ENCODE measurements around the gene PHF21A. TPM values are rescaled to one million over a fixed set of nuclear protein-coding genes. Genes with fewer than 3 reads are reported as not detected.

PHF21A gene
- total RNA-seq, 1 donor from 2014 or later = 71.1 TPM

GRCh38 chr11:45933846-45934579 lies 187.2 kb downstream of the PHF21A start:
- no peak for TF ChIP-seq CTCF (IDR thresholded peaks at IDR 0.05; ENCODE audit: partially characterized antibody, unreplicated experiment)
- H3K36me3 Mint-ChIP-seq (ENCODE audit: unreplicated experiment) = peaks cover 5% of the 10 kb centered on the region
- peaks cover 8% of the 10 kb centered on the region for H3K4me1 Mint-ChIP-seq (ENCODE audit: low read depth, unreplicated experiment)
- H3K27ac Mint-ChIP-seq (ENCODE audit: unreplicated experiment) = no peak overlapping the region
- H3K4me3 Mint-ChIP-seq (ENCODE audit: unreplicated experiment) = no peak overlapping the region
- peaks cover 5% of the 10 kb centered on the region for H3K9me3 Mint-ChIP-seq (ENCODE audit: unreplicated experiment)
- no peak for DNase-seq
- peaks cover 3% of the 10 kb centered on the region for H3K27me3 Mint-ChIP-seq (ENCODE audit: unreplicated experiment)

GRCh38 chr11:45933131-45933831 lies 188.0 kb downstream of the PHF21A start:
- TF ChIP-seq CTCF (IDR thresholded peaks at IDR 0.05; ENCODE audit: partially characterized antibody, unreplicated experiment) = no peak
- Mint-ChIP-seq H3K9me3 (ENCODE audit: unreplicated experiment) (peaks cover 5% of the 10 kb centered on the region), H3K27me3 (ENCODE audit: unreplicated experiment) (peaks cover 3% of the 10 kb centered on the region), H3K27ac (ENCODE audit: unreplicated experiment) (no peak overlapping the region), H3K36me3 (ENCODE audit: unreplicated experiment) (peaks cover 5% of the 10 kb centered on the region), H3K4me1 (ENCODE audit: low read depth, unreplicated experiment) (peaks cover 5% of the 10 kb centered on the region), H3K4me3 (ENCODE audit: unreplicated experiment) (no peak overlapping the region)
- DNase-seq = no peak

- no peak overlapping the region for H3K4me3 Mint-ChIP-seq (ENCODE audit: unreplicated experiment)
- H3K27me3 Mint-ChIP-seq (ENCODE audit: unreplicated experiment) = peaks cover 3% of the 10 kb centered on the region
- no peak for DNase-seq
- peaks cover 5% of the 10 kb centered on the region for H3K9me3 Mint-ChIP-seq (ENCODE audit: unreplicated experiment)
- peaks cover 5% of the 10 kb centered on the region for H3K36me3 Mint-ChIP-seq (ENCODE audit: unreplicated experiment)
- H3K27ac Mint-ChIP-seq (ENCODE audit: unreplicated experiment) = no peak overlapping the region
- H3K4me1 Mint-ChIP-seq (ENCODE audit: low read depth, unreplicated experiment) = peaks cover 4% of the 10 kb centered on the region
- TF ChIP-seq CTCF (IDR thresholded peaks at IDR 0.05; ENCODE audit: partially characterized antibody, unreplicated experiment) = no peak
Observed at GRCh38 chr11:45932217-45932616, 189.0 kb downstream of the PHF21A start.

GRCh38 chr11:45931739-45932138 lies 189.5 kb downstream of the PHF21A start:
- peaks cover 5% of the 10 kb centered on the region for H3K36me3 Mint-ChIP-seq (ENCODE audit: unreplicated experiment)
- peaks cover 5% of the 10 kb centered on the region for H3K9me3 Mint-ChIP-seq (ENCODE audit: unreplicated experiment)
- H3K27me3 Mint-ChIP-seq (ENCODE audit: unreplicated experiment) = peaks cover 3% of the 10 kb centered on the region
- H3K4me3 Mint-ChIP-seq (ENCODE audit: unreplicated experiment) = no peak overlapping the region
- no peak for TF ChIP-seq CTCF (IDR thresholded peaks at IDR 0.05; ENCODE audit: partially characterized antibody, unreplicated experiment)
- no peak for DNase-seq
- H3K27ac Mint-ChIP-seq (ENCODE audit: unreplicated experiment) = no peak overlapping the region
- H3K4me1 Mint-ChIP-seq (ENCODE audit: low read depth, unreplicated experiment) = peaks cover 4% of the 10 kb centered on the region

Data from glutamatergic neuron (in vitro differentiated cells).